Breast epithelium (tissue), 3 donors: ENCODE results near the gene KCNA3.

Experiments used
- POLR2A ChIP-seq: fragments of 450-650 bp; IDR thresholded peaks from one replicate; pipeline ENCODE4 v1.6.1; 2016; ENCODE audit warnings: antibody characterized with exemption, mild to moderate bottlenecking, moderate library complexity
- POLR2AphosphoS5 ChIP-seq, 3 donors: sonication (generic); formaldehyde crosslinking; IDR thresholded peaks; one replicate each; pipeline ENCODE4 v1.6.1; 2017; ENCODE audit warnings: antibody characterized with exemption in 3 of 3
- TF ChIP-seq, protein P1 (sequence below), 3 donors: fragments of 450-650 bp; IDR thresholded peaks; one replicate each; pipeline ENCODE4 v1.5.1; 2016 to 2017; ENCODE audit warnings: antibody characterized with exemption in 3 of 3, mild to moderate bottlenecking in 3 of 3, moderate library complexity in 3 of 3

DNA sequence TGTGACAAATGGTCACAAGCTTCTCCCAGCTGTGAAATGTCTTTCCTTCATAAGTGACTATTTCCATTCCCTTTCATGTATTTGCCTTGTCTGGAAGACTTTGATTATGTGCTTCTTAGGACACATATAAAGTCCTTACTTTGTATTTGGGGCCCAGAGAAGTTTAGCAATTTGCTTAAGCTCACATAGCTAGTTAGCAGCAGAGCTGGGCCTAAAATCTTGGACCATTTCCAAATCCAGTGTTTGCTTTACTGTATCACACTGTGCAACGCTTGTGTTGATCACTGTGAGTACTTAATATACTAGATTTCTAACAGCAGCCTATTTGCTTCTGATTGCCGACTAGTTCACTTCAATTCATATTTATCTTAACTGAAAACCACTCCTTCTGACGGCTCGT, 2.2 kb upstream of the KCNA3 start:
- TF ChIP-seq, protein P1, sequence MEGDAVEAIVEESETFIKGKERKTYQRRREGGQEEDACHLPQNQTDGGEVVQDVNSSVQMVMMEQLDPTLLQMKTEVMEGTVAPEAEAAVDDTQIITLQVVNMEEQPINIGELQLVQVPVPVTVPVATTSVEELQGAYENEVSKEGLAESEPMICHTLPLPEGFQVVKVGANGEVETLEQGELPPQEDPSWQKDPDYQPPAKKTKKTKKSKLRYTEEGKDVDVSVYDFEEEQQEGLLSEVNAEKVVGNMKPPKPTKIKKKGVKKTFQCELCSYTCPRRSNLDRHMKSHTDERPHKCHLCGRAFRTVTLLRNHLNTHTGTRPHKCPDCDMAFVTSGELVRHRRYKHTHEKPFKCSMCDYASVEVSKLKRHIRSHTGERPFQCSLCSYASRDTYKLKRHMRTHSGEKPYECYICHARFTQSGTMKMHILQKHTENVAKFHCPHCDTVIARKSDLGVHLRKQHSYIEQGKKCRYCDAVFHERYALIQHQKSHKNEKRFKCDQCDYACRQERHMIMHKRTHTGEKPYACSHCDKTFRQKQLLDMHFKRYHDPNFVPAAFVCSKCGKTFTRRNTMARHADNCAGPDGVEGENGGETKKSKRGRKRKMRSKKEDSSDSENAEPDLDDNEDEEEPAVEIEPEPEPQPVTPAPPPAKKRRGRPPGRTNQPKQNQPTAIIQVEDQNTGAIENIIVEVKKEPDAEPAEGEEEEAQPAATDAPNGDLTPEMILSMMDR (IDR thresholded peaks at IDR 0.05), result no peak
- TF ChIP-seq POLR2A (no peak), POLR2AphosphoS5 (IDR thresholded peaks at IDR 0.05) (no peak)
